GM19043 (cell line): ENCODE measurements around the gene THSD4.

Source experiments
- ATAC-seq: cut with Tn5 transposase; IDR thresholded peaks from one replicate; pipeline ENCODE4 v1.9.1; 2021; ENCODE audit warnings: low read depth; ENCODE audit not compliant: unreplicated experiment

Gene THSD4

DNA sequence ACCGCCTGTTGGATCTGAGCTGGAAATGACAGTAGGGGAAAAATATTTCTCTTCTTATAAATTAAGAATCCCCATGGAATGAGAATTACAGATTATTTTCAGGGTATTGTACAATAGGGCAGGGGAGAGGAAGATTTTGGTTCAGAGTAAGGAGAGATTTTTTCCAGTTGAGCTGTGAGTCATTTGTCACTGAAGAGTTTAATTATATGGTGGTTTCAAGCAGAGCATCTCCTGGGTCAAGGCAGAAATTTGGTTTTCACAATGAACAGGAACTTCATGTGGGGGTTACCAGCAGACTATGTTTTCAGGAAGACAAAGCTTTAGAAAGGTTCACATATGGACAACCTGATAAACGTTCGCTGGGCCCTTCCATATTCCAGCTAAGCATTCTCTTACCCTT, 512.3 kb downstream of the THSD4 start:
- no peak for ATAC-seq

DNA sequence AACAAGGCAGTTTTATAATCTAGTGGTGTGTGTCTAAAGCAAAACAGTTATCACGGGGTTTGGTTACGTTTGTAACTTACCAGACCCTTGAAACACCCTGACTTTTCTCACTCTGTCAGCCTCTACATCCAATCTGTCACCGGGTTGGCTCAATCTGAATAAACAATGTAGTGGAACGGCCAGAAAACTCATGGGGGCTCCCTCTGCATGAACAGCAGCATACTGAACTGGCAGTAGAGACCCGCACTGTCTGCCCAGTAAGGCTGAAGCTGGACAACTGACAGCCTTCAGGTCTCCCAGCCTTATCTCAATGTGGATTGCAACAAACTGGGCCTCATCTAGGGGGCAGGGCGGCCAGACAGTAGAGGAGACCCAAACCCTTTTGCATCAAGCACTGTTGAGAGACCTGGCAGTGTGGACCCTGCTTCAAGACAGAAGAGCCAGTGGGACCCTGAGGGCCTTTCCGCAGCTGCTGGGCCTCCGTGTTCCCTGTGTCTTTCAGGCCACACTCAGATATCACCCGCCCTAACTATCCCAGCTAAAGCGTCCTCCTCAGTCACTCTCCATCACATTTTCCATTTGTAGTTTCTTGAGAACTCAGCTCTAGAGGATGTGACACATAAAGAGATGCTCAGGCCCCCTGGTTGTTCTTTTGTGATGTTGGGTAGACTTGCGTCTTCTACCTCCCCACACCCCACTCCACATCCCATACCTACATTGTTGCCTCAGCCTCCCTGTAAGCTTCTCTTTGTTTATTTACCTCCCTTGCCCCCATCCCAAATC, 513.9 kb downstream of the THSD4 start:
- ATAC-seq, result no peak

DNA sequence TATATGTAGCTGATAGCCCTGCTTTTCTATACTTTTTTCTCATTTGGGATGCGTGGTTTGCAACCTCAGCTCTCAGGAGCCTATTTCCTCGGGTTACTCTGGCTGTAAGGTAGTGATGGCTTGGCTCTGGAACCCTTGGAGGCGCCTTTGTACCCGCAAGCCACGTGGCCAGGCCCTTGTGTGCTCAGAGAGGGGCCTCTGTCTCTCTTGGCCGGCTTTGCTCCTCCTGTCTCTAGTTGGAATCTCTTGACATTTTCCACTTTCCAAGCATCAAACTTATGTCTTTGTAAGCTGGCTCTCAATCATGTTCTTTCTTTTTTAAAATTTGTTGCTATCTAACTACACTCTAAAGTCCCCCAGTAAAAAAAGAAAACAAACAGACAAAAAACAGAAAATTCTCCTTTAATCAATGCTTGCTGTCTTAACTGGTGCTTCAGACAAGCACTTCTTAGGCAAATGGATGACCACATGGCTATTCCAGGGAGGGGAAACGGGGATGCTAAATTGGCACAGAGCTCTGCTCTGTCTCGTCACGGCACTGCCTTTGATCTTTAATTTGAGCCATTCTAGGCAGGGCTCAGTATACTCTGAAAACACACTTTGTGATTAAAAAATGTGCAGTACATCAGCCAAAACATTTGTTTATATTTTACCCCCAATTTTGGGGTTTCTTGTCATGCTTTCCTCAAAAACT, 514.7 kb downstream of the THSD4 start:
- no peak for ATAC-seq

DNA sequence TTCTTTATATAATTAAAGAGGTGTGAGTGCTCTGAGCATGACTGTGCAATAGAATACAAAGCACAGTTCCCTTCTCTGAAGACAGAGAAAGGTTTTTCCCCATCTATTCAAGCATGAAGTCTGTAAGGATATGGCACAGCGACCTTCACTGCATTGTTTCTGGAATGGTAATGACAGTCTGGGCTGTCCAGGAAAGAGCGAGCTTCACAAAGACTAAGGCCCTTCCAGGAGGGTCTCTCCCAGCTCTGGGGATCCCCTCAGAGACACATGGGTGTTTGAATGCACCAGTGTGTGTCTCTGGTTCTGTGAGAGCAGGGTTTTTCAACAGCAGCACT, 515.2 kb downstream of the THSD4 start:
- no peak for ATAC-seq

DNA sequence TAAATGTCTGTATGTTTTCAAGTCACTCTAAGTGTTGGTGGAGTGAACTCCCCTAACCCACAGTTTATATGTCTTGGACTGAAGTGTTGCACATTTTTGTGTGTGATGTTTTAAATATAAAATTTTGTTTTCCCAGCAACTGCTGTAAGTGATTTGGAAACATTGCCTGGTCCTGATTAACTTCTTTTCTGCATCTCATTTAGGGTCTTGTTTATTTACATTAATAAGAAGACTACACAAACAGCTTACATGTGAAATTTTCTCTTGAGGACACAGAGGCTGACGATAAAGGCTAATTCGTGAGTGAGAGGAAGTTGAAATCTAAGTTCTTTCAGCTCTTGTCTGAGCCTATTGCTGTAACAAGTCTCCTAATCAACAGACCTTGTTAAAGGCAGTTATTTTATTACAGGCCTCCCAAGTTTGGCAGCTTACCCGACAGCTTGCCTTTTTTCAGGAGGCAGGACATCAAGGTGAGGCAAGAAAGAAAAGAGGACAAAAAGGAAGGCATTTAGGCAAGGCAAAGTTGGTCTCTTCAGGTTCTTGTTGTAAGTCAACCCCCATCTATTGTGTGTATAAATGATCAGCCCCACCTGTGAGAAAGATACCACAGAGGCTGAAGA, 517.4 kb downstream of the THSD4 start:
- no peak for ATAC-seq

DNA sequence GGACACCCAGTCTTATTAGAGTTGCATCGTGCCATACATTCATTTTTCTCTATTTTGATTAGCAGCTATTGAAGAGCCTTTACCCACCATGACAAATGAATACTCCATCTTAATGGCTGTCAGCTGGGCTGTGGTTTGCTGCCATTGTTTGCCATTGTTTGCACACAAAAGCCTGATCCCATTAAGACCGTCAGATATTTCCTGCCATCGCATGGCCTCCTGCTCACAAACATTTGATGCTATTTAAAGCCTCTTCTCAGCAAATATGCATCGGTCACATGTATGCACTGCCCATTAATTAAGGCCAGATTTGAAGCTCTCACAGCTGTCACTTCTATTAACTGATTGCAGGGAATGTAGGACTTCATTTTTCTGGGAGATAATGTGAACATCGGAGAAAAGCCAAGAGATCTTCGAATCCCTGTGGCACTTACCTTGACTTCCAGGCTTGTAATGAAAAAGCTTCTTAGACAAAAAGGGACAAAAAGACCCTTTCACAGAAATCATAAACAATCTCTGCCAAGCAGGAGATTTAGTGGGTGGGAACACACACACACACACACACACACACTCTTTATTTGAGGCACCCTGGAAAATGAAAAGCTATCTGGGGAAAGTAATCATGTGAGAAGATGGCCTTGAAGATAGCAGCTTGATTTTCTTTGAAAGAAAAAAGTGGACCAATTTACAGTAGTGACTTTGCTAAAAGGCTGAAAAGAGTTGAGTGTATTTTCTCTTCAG, 519.7 kb downstream of the THSD4 start:
- ATAC-seq, result no peak

DNA sequence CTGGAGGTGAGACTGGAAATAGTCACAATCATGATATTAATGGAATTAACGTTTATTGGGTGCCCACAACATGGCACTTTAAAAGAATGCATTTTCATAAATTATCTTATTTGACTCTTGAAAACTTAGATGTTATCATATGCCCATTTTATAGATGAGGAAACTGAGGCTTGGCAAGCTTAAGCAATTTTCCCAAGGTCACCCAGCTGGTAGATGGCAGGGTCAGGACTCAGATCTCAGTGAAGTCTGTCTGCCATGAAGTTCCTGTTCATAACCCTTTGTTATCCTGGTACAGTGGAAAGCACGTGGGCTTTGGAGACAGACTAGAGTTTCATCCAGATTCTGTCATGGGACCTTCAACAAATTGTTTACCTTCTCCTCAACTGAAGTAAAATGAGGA, 520.5 kb downstream of the THSD4 start:
- ATAC-seq, result no peak

DNA sequence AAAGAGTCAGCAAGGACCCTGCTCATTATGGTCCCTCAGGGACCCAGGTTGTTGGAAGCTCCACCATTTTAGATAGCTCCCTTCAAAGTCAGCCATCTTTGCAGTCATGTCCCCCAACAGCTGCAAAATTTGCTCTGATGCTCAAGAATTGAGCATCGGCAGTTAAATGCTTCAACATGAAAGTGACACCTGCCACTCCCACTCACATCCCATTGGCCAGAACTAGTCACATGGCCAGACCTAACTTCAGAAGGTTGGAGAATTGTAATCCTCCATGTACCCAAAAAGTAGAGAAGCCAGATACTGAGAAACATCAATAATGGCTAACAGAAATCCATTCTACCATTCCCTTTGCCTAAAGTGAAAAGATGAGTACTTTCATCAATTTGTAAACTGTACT, 523.6 kb downstream of the THSD4 start:
- ATAC-seq, result no peak

DNA sequence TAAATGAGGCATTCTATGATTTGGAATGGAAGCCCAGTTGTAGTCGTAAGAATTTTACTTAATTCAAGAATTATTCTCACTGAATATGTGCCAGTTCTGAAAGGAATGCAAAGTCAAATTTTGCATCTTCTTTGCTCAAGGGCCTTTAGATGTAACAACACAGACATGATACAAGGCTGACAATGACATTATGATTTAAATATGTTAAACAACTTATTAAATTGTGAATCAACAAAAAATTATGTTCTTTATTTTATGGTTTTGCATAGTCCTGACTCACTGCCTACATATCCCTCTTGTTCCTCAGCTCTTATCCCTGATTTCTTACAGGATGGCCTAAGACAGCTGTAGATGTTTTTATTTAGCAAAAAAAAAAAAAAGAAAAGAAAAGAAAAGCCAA, 524.2 kb downstream of the THSD4 start:
- no peak for ATAC-seq

DNA sequence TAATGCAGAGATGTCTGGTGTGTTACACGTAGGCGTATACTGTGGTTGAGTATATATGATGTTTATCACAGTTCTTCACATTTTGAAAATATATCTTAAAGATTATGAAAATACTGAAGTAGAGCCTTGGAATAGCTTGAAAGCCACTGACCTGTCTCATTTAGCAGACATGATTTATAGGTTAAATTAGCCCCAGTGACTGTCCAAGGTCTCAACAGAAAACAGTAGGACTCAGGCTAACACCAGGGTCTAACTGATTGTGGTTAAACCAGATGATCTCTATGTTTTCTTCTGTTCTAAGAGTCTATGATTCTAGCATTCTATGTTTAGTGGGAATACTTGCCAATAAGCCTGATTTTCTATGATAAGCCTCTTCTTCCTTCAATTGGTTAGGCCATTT, 528.6 kb downstream of the THSD4 start:
- ATAC-seq, result no peak

DNA sequence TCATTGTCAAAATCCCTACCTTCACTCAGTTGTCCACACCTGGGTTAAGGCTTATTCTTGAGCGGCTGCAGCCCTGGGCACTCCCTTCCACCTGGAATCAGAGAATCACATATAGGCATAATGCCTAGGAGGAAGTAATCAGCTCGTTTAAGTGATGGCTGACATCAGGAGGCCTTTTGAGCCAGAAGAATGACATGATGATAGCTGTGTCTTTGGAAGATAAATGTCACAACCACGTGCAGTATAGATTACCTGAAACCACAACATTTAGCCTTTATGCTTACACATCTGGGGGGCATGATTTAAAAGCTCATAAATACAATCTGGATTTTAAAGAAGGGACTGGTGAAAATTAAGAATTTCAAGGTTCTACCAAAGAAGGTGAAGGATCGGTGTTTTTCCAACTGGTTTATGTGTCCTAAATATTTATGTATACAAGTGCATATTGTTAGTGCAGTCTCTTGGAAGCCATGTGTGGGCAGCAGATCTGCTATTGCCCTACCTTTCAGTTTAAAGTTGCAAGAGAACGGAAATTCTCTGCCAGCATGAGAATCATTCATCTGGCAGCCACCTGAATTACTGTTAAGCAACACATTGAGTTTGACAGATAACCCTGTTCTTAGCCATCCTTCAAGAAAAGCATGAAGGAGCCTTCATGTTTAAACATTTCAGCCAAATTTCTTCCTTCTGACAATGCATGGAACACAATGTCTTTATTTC, 531.7 kb downstream of the THSD4 start:
- ATAC-seq, result no peak

DNA sequence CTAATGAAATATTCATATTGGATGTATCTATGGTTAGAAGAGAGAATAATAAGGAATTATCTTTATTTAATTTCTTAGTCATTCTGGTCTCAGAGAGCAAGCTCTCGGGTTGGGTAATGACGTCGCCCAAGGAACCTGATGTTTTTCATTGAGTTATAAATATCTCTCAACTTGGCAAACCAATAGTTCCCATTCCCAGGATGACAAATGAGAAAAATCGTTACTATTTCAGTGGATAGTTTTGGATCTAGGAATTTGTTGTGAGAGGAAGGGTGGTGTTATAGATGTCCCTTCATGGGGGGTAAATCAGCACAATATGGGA, 532.2 kb downstream of the THSD4 start:
- no peak for ATAC-seq

DNA sequence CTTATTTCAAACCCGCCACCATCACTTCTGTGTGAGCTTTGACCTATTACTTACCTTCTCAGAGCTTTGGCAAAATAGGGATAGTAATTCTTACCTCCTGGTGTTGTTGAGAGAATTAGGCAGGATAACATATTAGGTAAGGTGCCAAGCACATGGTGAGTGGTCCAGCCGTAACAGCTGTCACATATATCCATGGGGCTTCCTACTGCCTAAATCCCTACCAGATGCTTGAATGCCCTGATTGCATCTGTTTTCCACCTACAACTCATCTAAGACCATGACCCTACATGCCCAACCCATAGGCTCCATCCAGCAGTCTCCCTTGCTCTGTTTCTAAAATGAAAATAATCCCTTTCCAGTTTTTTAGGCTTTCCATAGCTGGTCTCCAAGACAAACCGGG, 532.8 kb downstream of the THSD4 start:
- no peak for ATAC-seq

DNA sequence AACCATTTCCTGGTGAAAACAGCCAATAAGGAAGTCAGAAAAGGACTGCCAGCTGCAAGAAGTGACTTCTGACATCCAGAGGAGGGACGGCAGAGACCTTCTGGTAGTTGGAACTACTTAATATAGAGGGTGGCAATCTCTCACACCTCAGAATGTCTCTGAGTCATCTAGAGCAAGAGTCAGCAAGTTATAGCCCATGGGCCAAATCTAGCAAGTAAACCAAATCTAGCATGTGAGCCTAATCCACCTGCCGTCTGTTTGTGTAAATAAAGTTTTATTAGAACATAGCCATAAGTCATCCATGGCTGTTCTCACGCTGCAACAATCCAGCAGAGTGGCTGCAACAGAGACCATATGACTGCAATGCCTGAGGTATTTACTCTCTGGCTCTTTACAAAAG, 534.6 kb downstream of the THSD4 start:
- no peak for ATAC-seq

DNA sequence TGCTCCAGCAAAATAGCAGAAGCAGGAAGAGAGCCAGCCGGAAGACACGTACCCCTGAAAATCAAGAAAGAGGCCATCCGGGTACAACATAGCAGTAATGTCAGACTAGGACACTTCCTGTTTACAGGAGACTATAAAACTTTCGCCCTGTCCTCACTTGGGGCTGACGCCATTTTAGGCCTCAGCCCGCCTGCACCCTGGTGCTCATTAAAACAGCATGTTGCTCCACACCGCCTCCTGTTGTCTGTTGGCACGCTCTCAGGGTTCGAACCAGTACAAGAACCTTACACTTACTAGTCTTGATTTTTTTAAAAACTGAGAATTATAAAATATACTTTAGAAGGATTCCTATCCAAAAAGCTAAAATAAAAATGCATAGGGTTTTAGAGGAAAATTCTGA, 535.3 kb downstream of the THSD4 start:
- no peak for ATAC-seq

DNA sequence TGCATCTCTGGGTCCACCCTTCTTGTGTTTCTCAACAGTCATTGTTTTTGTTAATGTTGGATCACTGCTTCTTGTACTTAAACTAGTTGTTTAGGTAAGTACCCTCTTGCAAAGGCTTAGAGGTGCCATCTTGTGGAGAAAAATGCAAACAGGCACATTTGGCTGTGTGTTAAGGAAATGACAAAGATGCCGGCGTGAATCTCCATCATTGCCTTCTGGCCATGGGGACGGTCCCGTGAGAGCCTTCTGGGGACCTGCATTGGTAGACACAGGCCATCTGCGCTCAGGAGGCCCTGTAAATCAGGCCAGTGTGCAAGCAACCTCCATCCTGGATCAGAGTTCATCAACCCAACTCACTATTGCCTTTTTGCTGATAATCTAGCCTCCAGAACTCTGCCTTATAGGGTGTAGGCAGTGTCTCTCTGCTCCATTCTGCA, 536.5 kb downstream of the THSD4 start:
- ATAC-seq, result no peak

DNA sequence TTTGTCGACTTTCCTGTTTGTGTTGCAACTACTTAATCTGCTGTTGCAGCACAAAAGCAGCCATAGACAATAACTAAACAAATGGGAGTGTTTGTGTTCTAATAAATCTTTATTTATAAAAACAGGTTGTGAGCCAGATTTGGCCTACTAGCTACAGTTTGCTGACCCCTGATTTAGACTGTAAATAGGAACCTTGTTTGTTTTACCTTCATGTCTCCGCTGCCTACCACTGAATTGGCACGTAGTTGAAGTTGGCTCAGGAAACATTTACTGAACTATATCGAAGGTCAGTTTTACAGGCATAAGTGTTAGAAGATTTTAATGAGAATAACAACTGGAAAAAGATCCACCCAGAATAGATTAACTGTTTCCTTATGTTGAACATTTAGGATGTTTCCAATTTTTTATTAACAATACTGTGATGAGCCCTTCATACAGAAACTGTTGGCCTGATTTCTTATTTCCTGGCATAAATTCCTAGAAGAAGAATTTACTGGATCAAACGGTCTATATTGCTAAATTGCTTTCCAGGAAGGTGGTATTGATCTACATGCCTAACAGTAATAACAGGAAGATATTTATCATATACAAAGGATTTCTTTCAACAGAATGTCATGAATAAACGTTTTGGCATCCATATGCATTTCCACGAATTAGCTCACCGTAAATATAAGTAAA, 538.9 kb downstream of the THSD4 start:
- no peak for ATAC-seq

DNA sequence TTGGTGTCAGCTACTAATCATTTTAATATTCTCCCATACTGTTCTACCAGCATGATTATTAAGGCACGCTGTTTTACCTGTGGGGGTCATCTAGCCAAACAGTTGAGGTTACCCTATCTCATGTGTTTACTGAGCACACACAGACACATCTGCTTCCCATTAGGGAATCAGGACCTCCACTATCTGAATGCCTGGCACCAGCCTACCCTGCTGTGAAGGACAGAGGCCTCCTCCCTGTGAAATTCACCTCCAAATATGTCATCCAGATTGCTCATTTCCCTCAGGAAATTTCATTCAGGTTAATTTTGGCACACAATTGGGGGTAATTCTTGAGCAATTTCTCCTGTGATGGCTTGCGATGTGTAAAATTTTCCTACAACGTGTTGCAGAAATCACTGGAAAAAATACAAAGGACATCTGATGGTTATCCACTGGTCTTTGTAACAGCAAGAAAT, 539.5 kb downstream of the THSD4 start:
- ATAC-seq, result no peak

DNA sequence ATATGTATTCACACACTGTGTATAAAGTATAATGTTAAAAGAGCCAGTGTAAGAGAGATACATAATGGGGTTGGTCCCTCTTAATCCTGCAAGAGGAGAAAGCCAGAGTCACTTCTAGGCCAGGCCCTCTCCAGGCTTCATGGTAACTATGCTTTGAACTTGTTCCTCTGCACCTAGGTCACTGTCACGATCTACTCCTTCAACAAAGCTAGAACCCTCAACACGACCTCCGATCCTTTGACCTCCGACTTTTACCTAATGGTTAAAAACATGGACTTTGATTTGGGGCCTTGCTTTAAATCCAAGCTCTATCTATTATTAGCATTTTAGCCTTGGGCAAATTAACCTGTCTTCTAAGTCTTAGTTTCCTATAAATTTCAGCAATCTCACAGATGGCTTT, 541.2 kb downstream of the THSD4 start:
- ATAC-seq, result no peak

DNA sequence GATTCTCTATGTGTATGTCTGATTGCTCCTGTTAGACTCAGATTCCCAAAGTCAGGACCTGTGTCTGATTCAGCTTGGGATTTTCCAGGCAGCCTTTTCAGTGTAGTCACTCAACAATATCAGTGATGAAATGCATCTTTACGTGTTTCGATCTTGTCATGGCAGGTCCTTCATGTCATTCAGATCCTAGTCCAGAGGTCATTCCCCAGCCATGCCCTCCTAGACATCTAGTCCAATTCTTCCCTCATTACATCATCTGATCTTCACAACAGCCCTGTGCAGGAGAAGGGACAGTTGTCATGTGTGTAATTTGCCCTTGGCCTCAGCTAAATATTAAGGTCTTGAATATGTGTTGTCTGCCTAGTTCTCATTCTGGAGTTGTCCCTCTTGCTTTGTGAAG, 541.9 kb downstream of the THSD4 start:
- no peak for ATAC-seq
